Germinal center (tissue), 1 donor: Measurements from ENCODE around the gene KNOP1.
"Not testable (repeated sequence)": the region's sequence is repeated elsewhere in the genome, so short reads cannot be mapped to it uniquely, and the experiment has no call there.

ENCODE experiments used
- DNase-seq: peaks from one replicate; pipeline ENCODE4 v3.0.0; 2012; ENCODE audit warnings: mixed read lengths, low spot score

The KNOP1 gene

DNA sequence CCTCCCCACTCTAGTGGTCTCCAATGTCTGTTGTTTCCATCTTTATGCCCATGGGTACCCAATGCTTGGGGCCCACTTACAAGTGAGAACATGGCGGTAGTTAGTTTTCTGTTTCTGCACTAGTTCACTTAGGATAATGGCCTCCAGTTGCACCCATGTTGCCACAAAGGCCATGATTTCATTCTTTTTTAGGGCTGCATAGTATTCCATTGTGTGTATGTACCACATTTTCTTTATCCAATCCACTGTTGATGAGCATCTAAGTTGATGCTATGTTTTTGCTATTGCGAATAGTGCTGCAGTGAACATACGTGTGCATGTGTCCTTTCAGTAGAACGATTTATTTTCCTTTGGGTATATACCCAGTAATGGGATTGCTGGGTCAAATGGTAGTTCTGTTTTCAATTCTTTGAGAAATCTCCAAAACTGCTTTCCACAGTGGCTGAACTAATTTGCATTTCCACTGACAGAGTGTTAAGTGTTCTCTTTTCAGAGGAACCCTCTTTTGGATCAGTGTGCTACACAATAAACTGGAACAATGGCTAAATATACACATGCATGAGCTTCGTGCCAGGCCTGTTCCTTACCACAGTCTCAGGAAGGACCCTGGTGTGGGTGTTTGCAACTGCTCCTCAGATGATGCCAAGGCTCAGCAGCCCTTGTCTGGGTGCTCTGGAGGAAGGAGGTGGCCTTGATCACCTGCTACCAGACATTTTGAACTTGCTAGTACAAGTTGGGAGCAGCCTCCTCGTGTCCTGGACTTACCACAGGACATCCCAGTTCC lies 34.4 kb downstream of the KNOP1 start:
- no peak for DNase-seq

DNA sequence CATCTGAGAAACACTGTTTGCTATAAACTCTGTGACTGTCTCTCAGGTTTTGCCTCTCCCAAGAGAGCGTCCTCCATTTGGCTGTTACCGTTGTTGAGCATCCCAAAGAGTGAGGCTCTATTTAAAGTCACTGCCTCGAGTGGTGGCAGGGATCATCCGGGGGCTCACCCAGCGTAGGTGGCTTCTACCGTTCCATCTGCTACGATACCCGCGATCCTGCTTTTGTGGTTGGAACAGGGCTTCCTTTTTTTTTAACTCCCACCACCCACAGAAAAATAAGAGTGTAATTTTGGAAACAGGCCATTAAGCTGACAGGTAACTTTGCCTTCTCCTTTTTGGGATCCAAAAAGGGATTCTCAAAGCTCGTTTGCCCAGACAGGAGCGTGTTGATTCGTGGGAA lies 36.4 kb downstream of the KNOP1 start:
- DNase-seq, result no peak

DNA sequence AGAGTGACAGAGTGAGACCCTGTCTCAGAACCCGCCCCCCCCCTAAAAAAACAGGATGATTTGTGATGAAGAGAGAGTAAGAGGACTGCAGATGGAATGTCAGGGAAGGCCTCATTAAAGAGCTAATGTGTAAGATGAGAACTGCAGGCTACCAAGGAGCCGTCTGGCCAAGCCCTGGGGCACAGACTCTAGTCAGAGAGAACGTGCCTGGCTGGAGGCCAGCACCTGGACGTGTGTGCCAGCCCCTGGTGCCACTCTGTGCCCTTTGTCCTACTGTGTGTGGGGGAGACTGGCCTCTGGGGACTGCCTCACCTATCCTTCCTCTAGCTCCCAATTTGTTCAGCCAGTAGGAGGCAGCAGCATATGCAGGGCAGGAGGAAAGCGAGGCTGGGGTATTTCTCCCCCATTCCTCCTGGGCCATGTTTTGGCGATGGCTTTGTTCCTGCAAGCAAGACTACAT lies 37.1 kb downstream of the KNOP1 start:
- DNase-seq, result no peak

DNA sequence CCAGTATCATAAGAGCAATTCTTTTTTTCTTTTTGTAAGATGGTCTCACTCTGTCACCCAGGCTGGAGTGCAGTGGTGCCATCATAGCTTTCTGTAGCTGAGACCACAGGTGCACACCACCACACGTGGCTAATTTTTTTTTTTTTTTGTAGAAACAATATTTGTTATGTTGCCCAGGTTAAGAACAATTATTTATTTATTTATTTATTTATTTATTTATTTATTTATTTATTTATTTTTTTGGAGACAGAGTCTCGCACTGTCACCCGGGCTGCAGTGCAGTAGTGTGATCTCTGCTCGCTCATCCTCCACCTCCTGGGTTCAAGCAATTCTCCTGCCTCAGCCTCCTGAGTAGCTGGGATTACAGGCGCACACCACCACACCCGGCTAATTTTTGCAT lies 38.7 kb downstream of the KNOP1 start:
- not testable (repeated sequence) for DNase-seq

DNA sequence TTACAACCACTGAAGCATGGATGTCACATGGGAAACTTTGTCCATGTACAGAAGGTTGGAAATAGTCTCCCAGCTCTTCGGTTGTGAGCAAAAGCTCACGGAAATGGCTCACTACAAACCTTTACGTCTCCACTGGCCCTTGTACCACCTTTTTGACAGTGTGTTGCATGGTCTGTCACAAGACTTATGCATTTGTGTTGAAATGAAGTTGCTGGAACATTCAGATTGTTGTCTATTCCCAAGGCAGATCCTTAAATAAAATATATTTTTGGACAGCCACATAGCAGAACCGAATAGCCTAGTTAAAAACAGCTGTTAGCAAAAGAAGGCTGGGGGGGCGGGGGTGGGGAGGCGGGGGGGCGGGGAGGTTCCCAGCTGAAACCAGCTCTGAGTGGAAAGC lies 39.2 kb downstream of the KNOP1 start:
- DNase-seq, result no peak

DNA sequence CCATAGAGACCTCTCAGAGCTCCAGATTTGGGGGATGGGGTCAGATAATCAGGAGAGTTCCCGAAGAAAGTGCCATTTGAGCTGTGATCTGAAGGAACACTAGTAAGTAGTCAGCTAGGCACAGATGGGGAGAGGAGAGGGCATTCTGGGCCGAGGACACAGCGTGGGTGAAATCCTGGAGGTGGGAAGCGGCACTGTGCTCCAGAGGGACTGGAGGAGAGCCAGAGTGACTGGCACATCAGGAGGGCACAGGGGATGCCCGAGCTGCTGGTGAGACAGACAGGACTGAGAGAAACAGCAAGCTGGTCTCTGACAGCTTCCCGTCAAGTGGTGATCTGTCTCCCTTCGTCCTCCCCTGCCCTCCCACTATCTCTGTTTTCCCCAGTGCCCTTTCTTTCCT lies 40.6 kb downstream of the KNOP1 start:
- no peak for DNase-seq

DNA sequence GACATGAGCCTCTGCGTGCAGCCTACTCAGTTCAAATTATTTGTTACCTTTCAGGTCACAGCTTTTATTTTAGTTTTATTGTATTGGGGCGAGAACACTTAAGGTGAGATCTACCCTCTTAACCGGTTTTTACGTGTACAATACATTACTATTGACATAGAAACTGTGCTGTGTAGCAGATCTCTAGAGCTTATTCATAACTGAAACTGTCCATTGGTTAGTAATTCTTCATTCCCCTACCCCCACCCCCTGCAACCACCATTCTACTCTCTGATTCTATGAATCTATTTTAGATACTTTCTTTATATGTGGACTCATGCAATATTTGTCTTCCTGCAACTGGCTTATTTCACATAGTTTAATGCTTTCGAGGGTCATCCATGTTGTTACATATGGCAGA lies 43.5 kb downstream of the KNOP1 start:
- no peak for DNase-seq

DNA sequence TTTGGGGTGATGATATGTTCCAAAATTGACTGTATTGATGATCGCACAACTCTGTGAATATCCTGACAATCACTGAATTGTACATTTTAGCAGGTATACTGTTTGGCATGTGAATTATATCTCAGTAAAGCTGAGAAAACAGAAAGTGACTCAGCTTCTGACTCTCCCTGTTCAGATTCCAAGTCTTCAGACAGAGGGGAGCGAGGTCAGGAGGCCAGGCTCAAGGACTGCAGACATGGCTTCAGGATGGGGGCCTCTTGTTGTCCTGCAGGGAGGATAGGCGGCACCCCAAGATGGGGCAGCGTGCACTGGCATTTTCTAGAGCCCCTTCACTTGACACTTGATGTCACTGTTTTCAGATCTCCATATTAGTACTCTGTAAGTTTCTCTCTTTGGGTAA lies 45.6 kb downstream of the KNOP1 start:
- no peak for DNase-seq

DNA sequence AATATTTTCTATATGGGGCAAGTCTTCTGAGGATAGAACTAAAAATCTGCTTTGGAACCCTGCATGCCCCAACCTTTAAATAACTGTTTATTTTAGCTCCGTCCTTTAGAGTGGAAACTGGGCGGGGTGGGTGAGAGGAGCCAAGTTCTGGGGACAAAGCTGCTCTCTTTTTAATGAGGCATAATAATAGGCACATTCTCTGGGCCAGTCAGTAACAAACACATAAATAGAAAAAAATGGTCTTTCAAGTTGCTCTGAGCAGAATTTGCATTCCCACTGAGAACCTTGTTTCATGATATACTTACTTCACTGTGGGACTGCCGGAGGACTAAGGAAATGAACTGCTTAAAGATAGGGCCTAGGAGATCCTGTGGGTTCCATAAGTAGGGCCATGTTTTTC lies 51.5 kb downstream of the KNOP1 start:
- no peak for DNase-seq

DNA sequence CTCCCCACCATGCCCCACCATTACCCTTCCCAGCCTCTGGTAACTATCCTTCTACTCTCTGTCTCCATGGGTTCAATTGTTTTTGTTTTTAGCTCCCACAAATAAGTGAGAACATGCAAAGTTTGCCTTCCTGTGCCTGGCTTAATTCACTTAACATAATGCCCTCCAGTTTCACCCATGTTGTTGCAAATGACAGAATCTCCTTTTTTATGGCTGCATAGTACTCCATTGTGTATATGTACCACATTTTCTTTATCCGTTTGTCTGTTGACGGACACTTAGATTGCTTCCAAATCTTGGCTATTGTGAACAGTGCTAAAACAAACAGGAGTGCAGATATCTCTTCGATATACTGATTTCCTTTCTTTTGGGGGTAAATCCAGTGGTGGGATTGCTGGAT lies 52.7 kb downstream of the KNOP1 start:
- not testable (repeated sequence) for DNase-seq

DNA sequence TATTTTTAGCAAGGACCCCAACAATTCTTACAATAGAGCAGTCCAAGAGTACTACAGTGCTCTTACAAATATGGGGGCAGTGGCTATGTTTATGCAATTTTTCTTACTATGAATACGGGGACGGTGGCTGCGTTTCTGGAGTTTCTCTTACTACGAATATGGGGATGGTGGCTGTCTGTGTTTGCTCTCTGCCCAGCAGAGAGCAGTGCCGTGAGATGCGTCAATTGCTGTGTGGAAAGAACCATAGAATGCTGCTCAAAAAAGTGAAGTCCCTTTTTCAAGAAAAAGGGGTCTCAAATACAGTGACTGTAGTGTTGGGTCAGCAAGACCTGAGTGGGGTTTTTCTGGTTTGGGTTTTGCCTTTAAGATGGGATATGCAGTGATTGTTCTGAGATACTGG lies 53.9 kb downstream of the KNOP1 start:
- DNase-seq, result no peak

DNA sequence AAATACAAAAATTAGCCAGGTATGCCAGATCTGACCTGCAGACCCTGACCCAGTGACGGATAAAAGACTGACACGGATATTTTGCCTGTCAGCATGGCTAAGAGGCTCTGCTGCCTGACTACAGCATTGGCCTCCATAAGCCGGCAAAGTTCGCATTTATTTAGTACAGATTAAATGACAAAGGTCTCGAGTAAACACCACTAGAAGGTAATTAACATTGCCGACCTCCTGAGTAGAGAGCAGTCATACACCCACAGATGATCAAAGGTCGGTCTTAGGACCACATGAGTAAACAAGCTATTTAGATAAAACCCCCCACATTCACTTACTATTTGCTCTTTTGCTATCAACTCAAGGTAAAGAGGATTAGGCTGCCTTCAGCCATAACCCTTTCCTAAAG lies 55.7 kb downstream of the KNOP1 start:
- no peak for DNase-seq

DNA sequence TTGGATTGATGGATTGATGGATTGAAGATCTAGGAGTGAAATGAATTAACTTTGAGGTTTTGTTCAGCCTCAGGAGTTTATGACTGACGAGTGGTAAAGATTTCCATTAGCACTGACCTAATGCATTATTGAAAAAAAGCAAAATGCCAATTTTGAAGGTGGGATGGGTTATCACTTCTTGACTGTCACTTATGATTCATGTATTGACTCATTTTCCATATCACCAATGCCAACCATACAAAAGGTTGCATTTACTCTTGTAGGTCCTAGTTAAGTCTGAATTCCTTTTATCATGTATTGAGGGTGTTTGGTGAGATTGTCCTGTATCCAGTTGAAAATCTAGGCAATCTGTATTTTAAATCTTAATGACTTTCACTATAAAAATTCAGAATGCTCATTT lies 57.6 kb downstream of the KNOP1 start:
- DNase-seq, result no peak

DNA sequence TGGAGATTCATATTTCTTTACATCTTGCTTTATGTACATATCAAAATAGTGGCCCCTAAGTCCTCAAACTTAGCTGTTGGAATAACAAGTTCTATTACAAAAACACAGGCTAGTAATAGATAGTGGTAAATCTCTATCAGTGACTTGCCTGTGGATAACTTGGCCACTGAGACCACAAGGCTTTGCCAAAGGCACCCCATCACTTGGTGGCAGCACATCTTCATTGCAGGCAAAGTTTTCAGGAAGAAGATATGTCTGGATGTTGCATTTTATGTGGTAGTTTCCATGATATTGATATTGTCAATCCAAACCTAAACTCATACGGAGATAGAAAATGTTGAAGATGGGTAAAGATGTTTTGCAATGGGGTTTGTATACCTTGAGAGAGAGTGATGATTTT lies 58.5 kb downstream of the KNOP1 start:
- DNase-seq, result no peak

DNA sequence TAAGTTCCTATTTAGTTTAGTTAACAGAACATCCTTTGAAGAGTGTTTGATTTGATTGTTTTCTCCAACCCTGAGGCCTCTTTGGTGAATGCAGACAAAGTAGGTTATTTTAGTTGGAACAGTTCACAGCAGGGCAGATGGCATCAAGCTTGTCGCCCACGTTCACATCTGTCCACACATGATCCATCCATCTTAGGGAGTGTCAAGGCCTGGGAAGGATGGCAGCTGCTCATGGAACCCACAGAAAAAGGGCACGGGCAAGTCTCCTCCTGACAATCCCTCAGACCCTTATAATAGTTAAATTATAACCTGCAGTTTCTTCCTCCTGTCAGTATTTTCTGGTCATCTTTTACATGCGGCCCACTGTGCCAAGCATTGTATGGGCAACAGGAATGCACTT lies 60.2 kb downstream of the KNOP1 start:
- DNase-seq, result no peak

DNA sequence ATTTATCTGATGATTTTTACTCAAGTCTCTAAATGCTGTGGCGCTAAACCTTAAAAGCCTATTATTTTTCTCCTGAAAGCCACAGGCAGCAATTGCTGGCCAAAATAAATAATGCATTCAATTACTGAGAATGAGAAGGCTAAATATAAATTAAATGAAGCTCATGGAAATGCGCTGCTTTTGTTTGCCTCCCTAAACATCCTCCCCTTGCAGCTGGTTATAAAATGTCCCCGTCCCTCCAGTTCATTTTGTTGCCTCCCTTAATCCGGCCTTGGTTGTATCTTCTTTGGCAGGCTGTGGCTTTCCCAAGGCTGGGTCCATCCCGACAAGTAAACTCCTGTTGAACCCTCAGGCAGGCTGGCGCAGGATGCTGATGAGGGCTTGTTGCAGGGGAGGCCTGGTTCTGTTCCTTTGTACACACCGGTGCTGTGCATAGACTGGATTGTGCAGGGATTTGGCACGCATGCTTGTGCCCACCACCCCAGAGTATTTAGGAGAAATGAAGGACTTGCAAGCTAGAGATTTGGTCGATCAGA lies 62.7 kb downstream of the KNOP1 start:
- no peak for DNase-seq

DNA sequence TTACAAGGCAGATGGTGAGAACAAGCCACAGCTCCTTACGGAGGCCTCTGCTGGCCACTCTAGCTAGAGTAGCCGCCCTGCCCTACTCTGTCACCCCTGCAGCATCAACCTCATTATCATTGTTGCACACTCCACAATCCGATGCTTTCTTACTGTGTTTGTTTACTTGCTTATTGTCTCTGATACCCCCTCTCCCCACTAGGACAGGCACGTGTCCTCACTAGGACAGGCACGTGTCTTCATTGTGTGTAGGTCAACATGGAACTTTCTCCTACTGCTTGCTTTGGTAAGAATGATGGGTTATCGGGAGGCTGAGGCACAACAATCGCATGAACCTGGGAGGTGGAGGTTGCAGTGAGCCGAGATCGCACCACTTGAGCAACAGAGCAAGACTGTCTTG lies 63.9 kb downstream of the KNOP1 start:
- DNase-seq, result no peak
